A673 (cell line): ENCODE results near the gene BTC.

Experiments used
- CTCF ChIP-seq: fragments of 300-800, 200-600 bp; sonication (generic); conservative IDR thresholded peaks from 2 replicates; pipeline ENCODE4 v1.5.1; 2017; ENCODE audit warnings: low read depth, mild to moderate bottlenecking, antibody characterized with exemption, low read length, moderate library complexity, mixed read lengths
- EZH2 ChIP-seq: fragments of 200-600 bp; sonication (generic); IDR thresholded peaks from 2 replicates; pipeline ENCODE4 v1.6.1; 2017; ENCODE audit warnings: borderline replicate concordance, low read depth, mild to moderate bottlenecking, mixed read lengths, antibody characterized with exemption, low read length; ENCODE audit not compliant: poor library complexity, severe bottlenecking

GRCh38 chr4:74742185-74742584 lies 52.1 kb downstream of the BTC start:
- TF ChIP-seq CTCF = no peak
- TF ChIP-seq EZH2 = no peak
